ENCODE results near the gene ZP2.

DNA sequence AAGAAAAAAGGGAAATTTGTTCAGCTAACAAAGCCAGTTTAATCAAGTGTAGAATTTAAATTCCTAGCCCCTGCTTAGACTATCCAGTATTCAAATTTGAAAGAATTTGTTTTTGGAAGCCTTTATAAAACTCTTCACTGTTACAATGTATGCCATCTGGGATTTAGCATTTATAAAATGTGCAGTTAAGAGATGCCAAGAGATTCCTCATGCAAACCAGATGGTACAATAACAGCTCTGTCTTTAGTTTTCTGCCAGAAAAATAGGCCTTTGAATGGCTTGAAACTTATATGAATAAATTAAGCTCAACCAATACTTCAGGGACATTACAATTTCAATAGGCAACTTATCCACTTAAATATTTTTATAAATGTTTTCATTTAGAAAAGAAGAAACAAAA is 15.4 kb upstream of the ZP2 start:
- TF ChIP-seq, protein P1, sequence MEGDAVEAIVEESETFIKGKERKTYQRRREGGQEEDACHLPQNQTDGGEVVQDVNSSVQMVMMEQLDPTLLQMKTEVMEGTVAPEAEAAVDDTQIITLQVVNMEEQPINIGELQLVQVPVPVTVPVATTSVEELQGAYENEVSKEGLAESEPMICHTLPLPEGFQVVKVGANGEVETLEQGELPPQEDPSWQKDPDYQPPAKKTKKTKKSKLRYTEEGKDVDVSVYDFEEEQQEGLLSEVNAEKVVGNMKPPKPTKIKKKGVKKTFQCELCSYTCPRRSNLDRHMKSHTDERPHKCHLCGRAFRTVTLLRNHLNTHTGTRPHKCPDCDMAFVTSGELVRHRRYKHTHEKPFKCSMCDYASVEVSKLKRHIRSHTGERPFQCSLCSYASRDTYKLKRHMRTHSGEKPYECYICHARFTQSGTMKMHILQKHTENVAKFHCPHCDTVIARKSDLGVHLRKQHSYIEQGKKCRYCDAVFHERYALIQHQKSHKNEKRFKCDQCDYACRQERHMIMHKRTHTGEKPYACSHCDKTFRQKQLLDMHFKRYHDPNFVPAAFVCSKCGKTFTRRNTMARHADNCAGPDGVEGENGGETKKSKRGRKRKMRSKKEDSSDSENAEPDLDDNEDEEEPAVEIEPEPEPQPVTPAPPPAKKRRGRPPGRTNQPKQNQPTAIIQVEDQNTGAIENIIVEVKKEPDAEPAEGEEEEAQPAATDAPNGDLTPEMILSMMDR (IDR thresholded peaks at IDR 0.05; ENCODE audit: low read depth, low read length, poor library complexity, severe bottlenecking) = no peak
- no peak for TF ChIP-seq EZH2phosphoT487 (IDR thresholded peaks at IDR 0.05; ENCODE audit: borderline replicate concordance, low read length)
